ENCODE measurements around the gene RHOJ.

DNA sequence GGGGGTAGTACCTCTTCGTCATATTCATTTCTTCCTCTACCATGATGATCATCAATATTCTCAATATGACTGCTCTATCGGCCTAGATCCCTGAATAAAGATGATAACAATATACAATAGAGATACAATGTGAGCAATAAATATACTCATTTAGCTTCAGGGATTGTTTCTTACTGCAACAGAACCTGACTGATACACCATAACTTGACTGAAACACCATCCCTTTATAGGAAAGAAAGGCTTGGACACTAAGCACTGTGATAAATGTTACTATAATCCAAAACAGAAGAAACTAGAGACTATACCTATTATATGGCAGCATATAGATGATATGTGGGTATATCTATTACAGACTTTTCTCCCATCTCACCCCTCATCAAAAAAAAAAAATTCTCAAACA, 1.2 kb upstream of the RHOJ start:
- TF ChIP-seq POLR2A (IDR thresholded peaks at IDR 0.05) = no peak
- TF ChIP-seq, protein P1, sequence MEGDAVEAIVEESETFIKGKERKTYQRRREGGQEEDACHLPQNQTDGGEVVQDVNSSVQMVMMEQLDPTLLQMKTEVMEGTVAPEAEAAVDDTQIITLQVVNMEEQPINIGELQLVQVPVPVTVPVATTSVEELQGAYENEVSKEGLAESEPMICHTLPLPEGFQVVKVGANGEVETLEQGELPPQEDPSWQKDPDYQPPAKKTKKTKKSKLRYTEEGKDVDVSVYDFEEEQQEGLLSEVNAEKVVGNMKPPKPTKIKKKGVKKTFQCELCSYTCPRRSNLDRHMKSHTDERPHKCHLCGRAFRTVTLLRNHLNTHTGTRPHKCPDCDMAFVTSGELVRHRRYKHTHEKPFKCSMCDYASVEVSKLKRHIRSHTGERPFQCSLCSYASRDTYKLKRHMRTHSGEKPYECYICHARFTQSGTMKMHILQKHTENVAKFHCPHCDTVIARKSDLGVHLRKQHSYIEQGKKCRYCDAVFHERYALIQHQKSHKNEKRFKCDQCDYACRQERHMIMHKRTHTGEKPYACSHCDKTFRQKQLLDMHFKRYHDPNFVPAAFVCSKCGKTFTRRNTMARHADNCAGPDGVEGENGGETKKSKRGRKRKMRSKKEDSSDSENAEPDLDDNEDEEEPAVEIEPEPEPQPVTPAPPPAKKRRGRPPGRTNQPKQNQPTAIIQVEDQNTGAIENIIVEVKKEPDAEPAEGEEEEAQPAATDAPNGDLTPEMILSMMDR (IDR thresholded peaks at IDR 0.05) = no peak
